ENCODE results near the gene STAU1. TPM values are rescaled to one million over a fixed set of nuclear protein-coding genes. Genes with fewer than 3 reads are reported as not detected.

The STAU1 gene
- polyA plus RNA-seq, 1 donor (not counting 4 experiments of a cell fraction or from before 2014, with no cell fraction given), result 55.3 TPM

DNA sequence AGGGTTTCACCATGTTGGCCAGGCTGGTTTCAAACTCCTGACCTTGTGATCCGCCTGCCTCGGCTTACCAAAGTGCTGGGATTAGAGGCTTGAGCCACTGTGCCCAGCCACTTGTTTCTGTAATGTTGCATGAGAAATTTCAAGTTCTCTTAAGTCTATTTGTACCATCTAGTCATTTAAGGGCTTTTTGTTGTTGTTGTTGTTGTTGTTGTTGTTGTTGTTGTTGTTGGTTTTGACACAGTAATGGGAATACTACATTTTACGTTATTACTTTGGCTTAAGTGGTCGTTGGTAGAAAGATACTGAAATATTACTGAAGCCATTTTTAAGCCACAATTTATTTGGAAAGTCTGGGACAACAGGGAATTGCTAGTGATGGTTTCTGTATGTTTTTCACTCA, 90.0 kb downstream of the STAU1 start:
- no peak overlapping the region for H3K9ac ChIP-seq (ENCODE audit: control insufficient read depth, extremely low read depth, insufficient read depth, low read length)
- H3K79me2 ChIP-seq (ENCODE audit: control insufficient read depth, insufficient read depth, low read length), result peaks cover 11% of the 10 kb centered on the region
- H3K27me3 ChIP-seq (ENCODE audit: control insufficient read depth, extremely low read depth, insufficient read depth, low read length), result no peaks in the 10 kb centered on the region
- H3K4me2 ChIP-seq (ENCODE audit: control insufficient read depth, extremely low read depth, insufficient read depth, low read depth, low read length), result no peak overlapping the region
- H3K4me1 ChIP-seq (ENCODE audit: control insufficient read depth, extremely low read depth, insufficient read depth, low read length), result no peaks in the 10 kb centered on the region
- dilution Hi-C loops (cut with MboI; ENCODE audit: extremely low pct_ligation_motif_present, low sequenced_read_pairs), result no loop called here
- no peaks in the 10 kb centered on the region for H3K9me3 ChIP-seq (ENCODE audit: control insufficient read depth, low read depth, low read length)
- H4K20me1 ChIP-seq (ENCODE audit: control insufficient read depth, extremely low read depth, insufficient read depth, low read length), result peaks cover 4% of the 10 kb centered on the region
- no peak overlapping the region for H2AFZ ChIP-seq (ENCODE audit: control insufficient read depth, low read length)
- H3K9me1 ChIP-seq (ENCODE audit: control insufficient read depth, extremely low read depth, insufficient read depth, low read length), result no peaks in the 10 kb centered on the region
- DNase-seq (ENCODE audit: low read depth, low spot score) (no peak), FAIRE-seq (no peak)
- TF ChIP-seq CTCF (optimal IDR thresholded peaks at IDR 0.05 in 1 of 3, IDR thresholded peaks at IDR 0.05 in 1 of 3, conservative IDR thresholded peaks at IDR 0.05 in 1 of 3; ENCODE audit: extremely low read depth in 1 of 3, insufficient read depth in 2 of 3, low read length in 3 of 3) (no peak), EZH2 (IDR thresholded peaks at IDR 0.05; ENCODE audit: low read length) (no peak)
- H3K4me3 ChIP-seq (ENCODE audit: control insufficient read depth in 2 of 3, extremely low read depth in 1 of 3, insufficient read depth in 2 of 3, low read depth in 1 of 3, low read length in 3 of 3), result no peak overlapping the region
- peaks cover 26 to 53% of the 10 kb centered on the region in 2 experiments for H3K36me3 ChIP-seq (ENCODE audit: control insufficient read depth in 2 of 2, extremely low read depth in 1 of 2, insufficient read depth in 2 of 2, low read length in 2 of 2)
- H3K27ac ChIP-seq (ENCODE audit: control insufficient read depth, insufficient read depth, low read length), result no peak overlapping the region

DNA sequence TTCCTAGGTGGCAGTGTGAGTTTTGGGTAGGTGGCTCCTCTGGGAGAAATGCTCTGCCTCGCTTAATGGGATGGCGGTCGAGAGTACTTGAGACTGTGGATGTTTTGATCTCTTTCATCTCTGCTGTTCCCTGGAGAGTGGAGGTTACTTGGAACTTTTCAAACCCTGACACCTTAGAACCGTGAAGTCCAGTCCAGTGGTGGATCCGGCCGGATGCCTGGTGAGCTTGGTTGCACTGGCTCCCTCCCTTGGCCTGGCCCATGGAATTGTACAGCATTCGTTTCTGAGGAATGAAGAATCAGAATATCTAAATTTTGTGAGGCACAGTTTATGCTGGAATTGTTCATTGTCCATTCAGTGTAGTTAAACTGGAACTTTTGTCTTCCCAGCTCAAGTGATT, 91.0 kb downstream of the STAU1 start:
- no peak for FAIRE-seq
- Histone ChIP-seq H3K36me3 (ENCODE audit: control insufficient read depth in 2 of 2, extremely low read depth in 1 of 2, insufficient read depth in 2 of 2, low read length in 2 of 2) (peaks cover 22 to 53% of the 10 kb centered on the region in 2 experiments), H3K79me2 (ENCODE audit: control insufficient read depth, insufficient read depth, low read length) (peaks cover 11% of the 10 kb centered on the region), H3K27me3 (ENCODE audit: control insufficient read depth, extremely low read depth, insufficient read depth, low read length) (no peaks in the 10 kb centered on the region), H3K4me3 (ENCODE audit: control insufficient read depth in 2 of 3, extremely low read depth in 1 of 3, insufficient read depth in 2 of 3, low read depth in 1 of 3, low read length in 3 of 3) (no peak overlapping the region), H3K9me1 (ENCODE audit: control insufficient read depth, extremely low read depth, insufficient read depth, low read length) (no peaks in the 10 kb centered on the region), H3K4me2 (ENCODE audit: control insufficient read depth, extremely low read depth, insufficient read depth, low read depth, low read length) (no peak overlapping the region), H3K9me3 (ENCODE audit: control insufficient read depth, low read depth, low read length) (no peaks in the 10 kb centered on the region), H3K27ac (ENCODE audit: control insufficient read depth, insufficient read depth, low read length) (no peak overlapping the region), H2AFZ (ENCODE audit: control insufficient read depth, low read length) (no peak overlapping the region), H3K9ac (ENCODE audit: control insufficient read depth, extremely low read depth, insufficient read depth, low read length) (no peak overlapping the region), H4K20me1 (ENCODE audit: control insufficient read depth, extremely low read depth, insufficient read depth, low read length) (peaks cover 4% of the 10 kb centered on the region), H3K4me1 (ENCODE audit: control insufficient read depth, extremely low read depth, insufficient read depth, low read length) (no peaks in the 10 kb centered on the region)
- no peak for DNase-seq (ENCODE audit: low read depth, low spot score)
- dilution Hi-C loops (cut with MboI; ENCODE audit: extremely low pct_ligation_motif_present, low sequenced_read_pairs), result no loop called here
- TF ChIP-seq CTCF (optimal IDR thresholded peaks at IDR 0.05 in 1 of 3, IDR thresholded peaks at IDR 0.05 in 1 of 3, conservative IDR thresholded peaks at IDR 0.05 in 1 of 3; ENCODE audit: extremely low read depth in 1 of 3, insufficient read depth in 2 of 3, low read length in 3 of 3) (no peak), EZH2 (IDR thresholded peaks at IDR 0.05; ENCODE audit: low read length) (no peak)
